Right atrium auricular region (tissue), 2 donors: ENCODE measurements around the gene CD2. TPM values are rescaled to one million over a fixed set of nuclear protein-coding genes. Genes with fewer than 3 reads are reported as not detected.

Experiments used
- DNase-seq: peaks from one replicate; pipeline ENCODE4 v3.0.0-alpha.2; 2019; ENCODE audit warnings: low spot score
- H3K27ac ChIP-seq, 2 donors: fragments of 200-600 bp; sonication (generic); 1 replicate in 1 of 2; 2 replicates in 1 of 2; pipeline ENCODE4 v1.5.1; 2016 to 2019
- H3K27me3 ChIP-seq, 2 donors: fragments of 200-600 bp; sonication (generic); one replicate each; pipeline versions ENCODE4 v1.5.1 to v1.6.0; 2017 to 2019
- H3K36me3 ChIP-seq: fragments of 200-600 bp; sonication (generic); one replicate; pipeline ENCODE4 v1.5.1; 2016
- H3K4me1 ChIP-seq, 2 donors: fragments of 200-600 bp; sonication (generic); one replicate each; pipeline versions ENCODE4 v1.5.1 to v1.6.0; 2017 to 2019
- H3K4me3 ChIP-seq, 2 donors: fragments of 200-600 bp; sonication (generic); 1 replicate in 1 of 2; 2 replicates in 1 of 2; pipeline ENCODE4 v1.5.1; 2017 to 2019; ENCODE audit warnings: mild to moderate bottlenecking in 1 of 2, moderate library complexity in 1 of 2
- H3K9me3 ChIP-seq, 2 donors: fragments of 200-600 bp; sonication (generic); one replicate each; pipeline ENCODE4 v1.5.1; 2019
- total RNA-seq, 2 donors: library from RNA; depleted of rRNA; stranded (reverse); fragments of >200 nt; gene quantifications; one replicate each; pipeline ENCODE4 v1.1.0, GENCODE V29; 2016
- TF ChIP-seq, protein P1 (sequence below), 2 donors: fragments of 200-600 bp; sonication (generic); IDR thresholded peaks; one replicate each; pipeline ENCODE4 v1.5.1; 2019; ENCODE audit warnings: antibody characterized with exemption in 2 of 2

Gene CD2
- total RNA-seq, 2 donors from 2014 or later: 0.26 to 1.6 TPM

DNA sequence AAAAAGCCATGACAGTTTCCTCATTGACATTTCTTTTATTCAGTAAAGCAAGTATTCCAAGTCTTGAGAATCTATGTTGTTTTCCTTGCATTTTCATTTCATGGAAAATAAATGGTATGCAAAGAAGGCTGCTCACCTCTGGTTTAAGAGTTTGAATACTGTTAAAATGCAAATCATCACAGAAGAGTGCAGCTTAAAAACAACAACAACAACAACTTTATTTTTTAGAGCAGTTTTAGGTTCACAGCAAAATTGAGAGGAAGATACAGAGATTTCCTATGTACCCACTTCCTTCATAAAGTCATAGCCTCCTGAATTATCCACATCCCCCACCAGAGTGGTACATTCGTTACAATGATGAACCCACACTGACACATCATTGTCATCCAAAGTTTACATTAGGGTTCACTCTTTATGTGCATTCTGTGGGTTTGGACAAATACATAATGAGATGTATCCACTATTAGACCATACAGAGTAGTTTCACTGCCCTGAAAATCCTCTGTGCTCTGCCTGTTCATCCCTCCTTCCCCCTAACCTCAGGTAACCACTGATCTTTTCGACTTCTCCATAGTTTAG is 39.2 kb downstream of the CD2 start:
- H3K27me3 ChIP-seq: no peaks in the 10 kb centered on the region
- no peaks in the 10 kb centered on the region for H3K4me1 ChIP-seq
- no peak for DNase-seq
- H3K9me3 ChIP-seq: no peaks in the 10 kb centered on the region
- H3K4me3 ChIP-seq: no peak overlapping the region
- TF ChIP-seq, protein P1, sequence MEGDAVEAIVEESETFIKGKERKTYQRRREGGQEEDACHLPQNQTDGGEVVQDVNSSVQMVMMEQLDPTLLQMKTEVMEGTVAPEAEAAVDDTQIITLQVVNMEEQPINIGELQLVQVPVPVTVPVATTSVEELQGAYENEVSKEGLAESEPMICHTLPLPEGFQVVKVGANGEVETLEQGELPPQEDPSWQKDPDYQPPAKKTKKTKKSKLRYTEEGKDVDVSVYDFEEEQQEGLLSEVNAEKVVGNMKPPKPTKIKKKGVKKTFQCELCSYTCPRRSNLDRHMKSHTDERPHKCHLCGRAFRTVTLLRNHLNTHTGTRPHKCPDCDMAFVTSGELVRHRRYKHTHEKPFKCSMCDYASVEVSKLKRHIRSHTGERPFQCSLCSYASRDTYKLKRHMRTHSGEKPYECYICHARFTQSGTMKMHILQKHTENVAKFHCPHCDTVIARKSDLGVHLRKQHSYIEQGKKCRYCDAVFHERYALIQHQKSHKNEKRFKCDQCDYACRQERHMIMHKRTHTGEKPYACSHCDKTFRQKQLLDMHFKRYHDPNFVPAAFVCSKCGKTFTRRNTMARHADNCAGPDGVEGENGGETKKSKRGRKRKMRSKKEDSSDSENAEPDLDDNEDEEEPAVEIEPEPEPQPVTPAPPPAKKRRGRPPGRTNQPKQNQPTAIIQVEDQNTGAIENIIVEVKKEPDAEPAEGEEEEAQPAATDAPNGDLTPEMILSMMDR (IDR thresholded peaks at IDR 0.05): no peak
- H3K27ac ChIP-seq: no peak overlapping the region
- H3K36me3 ChIP-seq: no peaks in the 10 kb centered on the region

DNA sequence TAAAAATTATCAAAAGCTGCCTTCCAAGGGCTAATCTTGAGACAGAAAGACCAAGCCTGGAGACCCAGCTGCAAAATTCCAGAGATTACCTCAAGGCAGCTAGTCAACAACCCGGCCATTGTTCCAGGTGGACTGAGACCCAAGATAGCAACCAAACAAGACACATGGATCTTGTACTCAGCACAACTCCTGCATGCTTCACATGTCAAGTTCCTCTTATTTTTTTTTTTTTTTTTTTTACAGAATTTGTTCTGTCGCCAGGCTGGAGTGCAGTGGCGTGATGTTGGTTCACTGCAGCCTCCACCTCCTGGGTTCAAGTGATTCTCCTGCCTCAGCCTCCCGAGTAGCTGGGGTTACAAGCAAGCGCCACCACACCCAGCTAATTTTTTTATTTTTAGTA is 40.1 kb downstream of the CD2 start:
- Histone ChIP-seq H3K27me3 (no peaks in the 10 kb centered on the region), H3K27ac (no peak overlapping the region), H3K36me3 (no peaks in the 10 kb centered on the region), H3K9me3 (no peaks in the 10 kb centered on the region), H3K4me1 (no peaks in the 10 kb centered on the region), H3K4me3 (no peak overlapping the region)
- TF ChIP-seq, protein P1 (IDR thresholded peaks at IDR 0.05): no peak
- DNase-seq: no peak

DNA sequence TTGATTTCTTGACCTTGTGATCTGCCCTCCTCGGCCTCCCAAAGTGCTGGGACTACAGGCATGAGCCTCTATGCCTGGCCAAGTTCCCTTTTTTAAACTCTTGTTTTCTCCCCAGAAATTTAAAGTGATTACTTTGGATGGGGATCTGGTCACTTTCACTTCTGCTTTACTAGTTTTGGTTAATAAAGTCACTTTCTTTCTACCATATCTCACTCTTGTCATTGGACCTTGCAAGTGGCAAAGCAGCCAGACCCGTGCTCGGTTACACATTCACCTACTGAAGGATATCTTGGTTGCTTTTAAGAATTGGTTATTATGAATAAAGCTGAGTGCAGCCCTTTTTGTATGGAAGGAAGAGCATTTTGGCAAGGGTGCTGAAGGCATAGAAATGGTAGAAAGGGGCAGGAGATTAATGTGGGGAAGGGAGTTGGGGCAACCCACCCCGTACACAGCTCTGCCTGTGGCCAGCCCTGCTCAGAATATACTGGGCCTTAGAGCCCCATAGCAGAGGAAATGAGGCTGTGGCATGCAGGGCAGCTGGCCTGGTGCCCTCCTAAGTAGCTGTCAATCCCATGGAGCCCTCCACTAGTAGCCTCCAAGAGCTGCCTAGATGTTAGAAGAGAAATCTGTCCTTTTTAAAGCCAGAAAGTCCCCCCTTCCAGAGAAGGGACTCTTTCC is 40.7 kb downstream of the CD2 start:
- H3K4me1 ChIP-seq: no peaks in the 10 kb centered on the region
- H3K36me3 ChIP-seq: no peaks in the 10 kb centered on the region
- TF ChIP-seq, protein P1 (IDR thresholded peaks at IDR 0.05): no peak
- no peaks in the 10 kb centered on the region for H3K9me3 ChIP-seq
- H3K27ac ChIP-seq: no peak overlapping the region
- H3K27me3 ChIP-seq: no peaks in the 10 kb centered on the region
- no peak overlapping the region for H3K4me3 ChIP-seq
- peak; percentile 44 for DNase-seq

DNA sequence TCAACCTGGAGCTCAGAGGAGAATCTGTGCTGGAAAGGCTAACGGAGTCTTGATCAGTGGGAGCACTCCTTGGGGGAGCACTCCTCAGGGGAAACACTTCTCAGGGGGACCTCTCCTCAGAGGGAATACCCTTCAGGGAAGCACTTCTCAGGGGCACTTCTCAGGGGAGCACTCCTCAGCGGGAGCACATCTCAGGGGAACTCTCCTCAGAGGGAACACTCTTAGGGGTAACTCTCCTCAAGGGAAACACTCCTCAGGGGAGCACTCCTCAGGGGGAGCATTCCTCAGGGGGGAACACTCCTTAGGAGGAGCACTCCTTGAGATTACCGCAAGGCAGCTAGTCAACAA is 41.2 kb downstream of the CD2 start:
- TF ChIP-seq, protein P1 (IDR thresholded peaks at IDR 0.05): no peak
- DNase-seq: no peak
- Histone ChIP-seq H3K27me3 (no peaks in the 10 kb centered on the region), H3K4me1 (no peaks in the 10 kb centered on the region), H3K4me3 (no peak overlapping the region), H3K36me3 (no peaks in the 10 kb centered on the region), H3K9me3 (no peaks in the 10 kb centered on the region), H3K27ac (no peak overlapping the region)

DNA sequence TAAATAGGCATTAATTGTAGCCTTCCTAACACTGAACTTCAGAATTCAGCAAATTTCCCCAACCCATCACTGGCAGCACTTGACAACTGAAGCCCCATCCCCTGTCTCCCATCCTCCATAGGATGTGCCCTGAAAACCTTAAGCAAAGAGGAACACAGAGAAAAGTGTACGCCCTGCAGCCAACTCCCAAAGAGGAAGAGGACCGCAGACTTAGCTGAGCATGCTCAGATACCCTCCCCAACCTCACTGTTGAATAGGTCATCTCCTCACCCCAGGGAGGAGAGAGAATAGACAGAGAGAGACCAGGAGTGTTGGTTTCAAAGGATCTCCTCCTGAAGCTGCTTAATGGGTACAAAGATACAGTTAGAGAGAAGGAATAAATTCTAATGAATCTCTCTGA is 50.5 kb downstream of the CD2 start:
- TF ChIP-seq, protein P1 (IDR thresholded peaks at IDR 0.05): no peak
- Histone ChIP-seq H3K27me3 (no peaks in the 10 kb centered on the region), H3K36me3 (no peaks in the 10 kb centered on the region), H3K9me3 (no peaks in the 10 kb centered on the region), H3K4me3 (no peak overlapping the region), H3K27ac (no peak overlapping the region), H3K4me1 (no peaks in the 10 kb centered on the region)
- DNase-seq: no peak

DNA sequence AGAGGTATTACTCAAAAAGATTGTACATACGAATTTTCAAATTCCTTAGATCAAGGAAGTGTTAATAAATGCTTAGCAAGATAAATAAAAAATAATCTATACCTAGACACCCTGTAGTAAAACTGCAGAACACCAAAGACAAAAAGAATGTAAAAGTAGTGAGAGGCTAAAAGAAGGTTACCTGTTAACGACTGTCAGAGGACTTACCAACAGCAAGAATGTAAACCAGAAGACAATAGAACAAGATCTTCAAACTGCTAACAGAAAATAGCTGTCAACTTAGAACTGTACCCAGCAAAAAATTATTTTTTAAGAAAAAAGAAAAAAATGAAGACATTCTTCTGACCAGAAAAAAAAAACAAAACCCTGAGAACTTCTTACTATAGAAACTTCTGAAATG is 51.2 kb downstream of the CD2 start:
- no peaks in the 10 kb centered on the region for H3K9me3 ChIP-seq
- no peak overlapping the region for H3K4me3 ChIP-seq
- no peaks in the 10 kb centered on the region for H3K36me3 ChIP-seq
- H3K27ac ChIP-seq: no peak overlapping the region
- no peak for DNase-seq
- TF ChIP-seq, protein P1 (IDR thresholded peaks at IDR 0.05): no peak
- H3K27me3 ChIP-seq: no peaks in the 10 kb centered on the region
- H3K4me1 ChIP-seq: no peaks in the 10 kb centered on the region
